Measurements from ENCODE around the gene EGFR. TPM values are rescaled to one million over a fixed set of nuclear protein-coding genes. Genes with fewer than 3 reads are reported as not detected.

The EGFR gene
- total and polyA plus RNA-seq, 2 donors (not counting 3 experiments of a cell fraction or from before 2014, with no cell fraction given) = 1.5 to 4.1 TPM

DNA sequence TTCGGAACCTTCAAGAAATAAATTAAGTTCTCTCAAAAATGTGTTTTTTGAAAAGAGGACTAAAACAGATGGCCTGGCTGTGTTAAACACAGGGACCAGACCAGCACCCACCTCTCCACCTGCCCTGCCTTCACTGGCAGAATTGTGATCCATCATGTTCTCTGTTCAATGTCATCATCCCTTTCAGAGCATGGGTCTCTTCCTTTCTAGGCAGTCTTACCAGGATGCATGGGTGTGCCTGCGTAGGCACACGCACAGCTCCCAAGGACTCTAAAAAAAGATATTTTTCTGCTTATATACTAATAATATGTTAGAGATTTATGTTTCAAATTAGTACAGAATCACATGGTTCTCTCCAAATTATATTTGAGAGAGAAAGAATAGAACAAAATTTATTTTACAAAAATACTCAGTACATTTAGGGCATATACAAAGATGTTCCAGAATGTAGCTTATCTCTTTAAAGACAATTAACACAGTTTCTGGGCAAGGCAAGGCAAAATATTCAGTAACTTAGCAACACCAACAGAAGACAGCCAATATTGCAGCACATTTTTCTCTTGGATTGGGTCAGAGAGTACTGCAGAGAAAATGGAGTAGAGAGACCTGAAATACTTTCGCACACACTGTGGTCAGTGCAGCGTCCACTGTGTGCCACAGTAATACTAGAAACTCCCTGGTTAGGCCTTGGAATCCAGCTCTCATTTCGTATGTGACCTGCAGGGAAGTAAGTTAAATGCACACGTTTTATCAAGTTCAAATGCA, 52.8 kb downstream of the EGFR start:
- POLR2A ChIA-PET = no interaction called here

More for the DNA sequence above, 52.8 kb downstream of the EGFR start:
- Histone ChIP-seq H3K36me3 (ENCODE audit: control insufficient read depth in 2 of 2, extremely low read depth in 1 of 2, insufficient read depth in 2 of 2, low read length in 2 of 2) (no peaks in the 10 kb centered on the region), H3K4me2 (ENCODE audit: insufficient read depth, low read length) (no peak overlapping the region), H3K4me3 (replicated peaks in 1 of 3; ENCODE audit: insufficient read depth in 1 of 3, low read depth in 1 of 3, low read length in 3 of 3) (no peak overlapping the region), H3K27me3 (ENCODE audit: control insufficient read depth in 2 of 2, insufficient read depth in 2 of 2, low read length in 2 of 2) (no peaks in the 10 kb centered on the region), H4K20me1 (replicated peaks; ENCODE audit: control insufficient read depth, extremely low read depth, insufficient read depth, low read length) (no peaks in the 10 kb centered on the region), H3K9ac (replicated peaks; ENCODE audit: extremely low read depth, insufficient read depth, low read length) (no peak overlapping the region), H3K79me2 (ENCODE audit: control insufficient read depth, insufficient read depth, low read length) (no peaks in the 10 kb centered on the region), H3K27ac (ENCODE audit: insufficient read depth, low read depth, low read length) (no peak overlapping the region), H3K4me1 (ENCODE audit: control insufficient read depth, extremely low read depth, insufficient read depth, low read length) (peaks cover 9% of the 10 kb centered on the region), H3K9me1 (replicated peaks; ENCODE audit: control insufficient read depth, extremely low read depth, insufficient read depth, low read length) (no peaks in the 10 kb centered on the region), H2AFZ (ENCODE audit: low read depth, low read length) (no peak overlapping the region), H3K9me3 (replicated peaks; ENCODE audit: control insufficient read depth, insufficient read depth, low read length) (no peaks in the 10 kb centered on the region)
- TF ChIP-seq, protein P1, sequence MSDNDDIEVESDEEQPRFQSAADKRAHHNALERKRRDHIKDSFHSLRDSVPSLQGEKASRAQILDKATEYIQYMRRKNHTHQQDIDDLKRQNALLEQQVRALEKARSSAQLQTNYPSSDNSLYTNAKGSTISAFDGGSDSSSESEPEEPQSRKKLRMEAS (IDR thresholded peaks at IDR 0.05; ENCODE audit: insufficient read depth, insufficient read length) = no peak
- TF ChIP-seq, protein P2, sequence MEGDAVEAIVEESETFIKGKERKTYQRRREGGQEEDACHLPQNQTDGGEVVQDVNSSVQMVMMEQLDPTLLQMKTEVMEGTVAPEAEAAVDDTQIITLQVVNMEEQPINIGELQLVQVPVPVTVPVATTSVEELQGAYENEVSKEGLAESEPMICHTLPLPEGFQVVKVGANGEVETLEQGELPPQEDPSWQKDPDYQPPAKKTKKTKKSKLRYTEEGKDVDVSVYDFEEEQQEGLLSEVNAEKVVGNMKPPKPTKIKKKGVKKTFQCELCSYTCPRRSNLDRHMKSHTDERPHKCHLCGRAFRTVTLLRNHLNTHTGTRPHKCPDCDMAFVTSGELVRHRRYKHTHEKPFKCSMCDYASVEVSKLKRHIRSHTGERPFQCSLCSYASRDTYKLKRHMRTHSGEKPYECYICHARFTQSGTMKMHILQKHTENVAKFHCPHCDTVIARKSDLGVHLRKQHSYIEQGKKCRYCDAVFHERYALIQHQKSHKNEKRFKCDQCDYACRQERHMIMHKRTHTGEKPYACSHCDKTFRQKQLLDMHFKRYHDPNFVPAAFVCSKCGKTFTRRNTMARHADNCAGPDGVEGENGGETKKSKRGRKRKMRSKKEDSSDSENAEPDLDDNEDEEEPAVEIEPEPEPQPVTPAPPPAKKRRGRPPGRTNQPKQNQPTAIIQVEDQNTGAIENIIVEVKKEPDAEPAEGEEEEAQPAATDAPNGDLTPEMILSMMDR (IDR thresholded peaks at IDR 0.05; ENCODE audit: extremely low read depth in 1 of 2, insufficient read depth in 1 of 2, low read depth in 1 of 2, low read length in 2 of 2) = no peak
- no peak for TF ChIP-seq GATA2 (IDR thresholded peaks at IDR 0.05; ENCODE audit: insufficient read depth, insufficient read length, low read depth, low read length)
- TF ChIP-seq FOS (IDR thresholded peaks at IDR 0.05; ENCODE audit: borderline replicate concordance, insufficient read depth, low read length) = no peak
- TF ChIP-seq JUN (IDR thresholded peaks at IDR 0.05; ENCODE audit: borderline replicate concordance, insufficient read depth, insufficient read length, low read depth) = no peak
- TF ChIP-seq MYC (IDR thresholded peaks at IDR 0.05; ENCODE audit: low read depth, low read length) = no peak
- TF ChIP-seq POLR2A (IDR thresholded peaks at IDR 0.05; ENCODE audit: low read depth, low read length) = no peak
- no peak for TF ChIP-seq POLR2AphosphoS5 (IDR thresholded peaks at IDR 0.05; ENCODE audit: insufficient read depth, low read depth, low read length)
- no peak for TF ChIP-seq EZH2 (IDR thresholded peaks at IDR 0.05; ENCODE audit: borderline replicate concordance, low read depth, low read length, severe bottlenecking)
- intact Hi-C loops (cut with micrococcal nuclease) = no loop called here
- FAIRE-seq (no peak), DNase-seq (ENCODE audit: low read depth, low spot score) (no peak)
- CTCF ChIA-PET = interaction anchor here (1.5 kb wide), 1 partner anchor 183 kb away, joined by 7 read pairs; no protein-coding TSS in a partner anchor
- dilution Hi-C loops (cut with MboI; ENCODE audit: extremely low pct_ligation_motif_present, low sequenced_read_pairs) = no loop called here
- BruUV-seq (replicated peaks) = no TSS peak

Data from endothelial cell of umbilical vein (primary cell).